D721Med (cell line): ENCODE measurements around the gene TMEM221.

Source experiments
- DNase-seq: peaks from one replicate; pipeline ENCODE4 v3.0.0; 2011; ENCODE audit warnings: low spot score; ENCODE audit not compliant: insufficient read length
- FAIRE-seq: peaks from 2 replicates; lab custom pipeline; 2011; peaks lifted over from hg19 to GRCh38; lab: Jason Lieb, UNC
- TF ChIP-seq, protein P1 (sequence below): IDR thresholded peaks from 2 replicates; pipeline ENCODE4 v1.5.1; 2012; ENCODE audit warnings: mild to moderate bottlenecking, control low read depth; ENCODE audit not compliant: insufficient read depth; ENCODE audit errors: missing control alignments

The TMEM221 gene

GRCh38 chr19:17489392-17490030, 41.0 kb upstream of the TMEM221 start:
- TF ChIP-seq, protein P1, sequence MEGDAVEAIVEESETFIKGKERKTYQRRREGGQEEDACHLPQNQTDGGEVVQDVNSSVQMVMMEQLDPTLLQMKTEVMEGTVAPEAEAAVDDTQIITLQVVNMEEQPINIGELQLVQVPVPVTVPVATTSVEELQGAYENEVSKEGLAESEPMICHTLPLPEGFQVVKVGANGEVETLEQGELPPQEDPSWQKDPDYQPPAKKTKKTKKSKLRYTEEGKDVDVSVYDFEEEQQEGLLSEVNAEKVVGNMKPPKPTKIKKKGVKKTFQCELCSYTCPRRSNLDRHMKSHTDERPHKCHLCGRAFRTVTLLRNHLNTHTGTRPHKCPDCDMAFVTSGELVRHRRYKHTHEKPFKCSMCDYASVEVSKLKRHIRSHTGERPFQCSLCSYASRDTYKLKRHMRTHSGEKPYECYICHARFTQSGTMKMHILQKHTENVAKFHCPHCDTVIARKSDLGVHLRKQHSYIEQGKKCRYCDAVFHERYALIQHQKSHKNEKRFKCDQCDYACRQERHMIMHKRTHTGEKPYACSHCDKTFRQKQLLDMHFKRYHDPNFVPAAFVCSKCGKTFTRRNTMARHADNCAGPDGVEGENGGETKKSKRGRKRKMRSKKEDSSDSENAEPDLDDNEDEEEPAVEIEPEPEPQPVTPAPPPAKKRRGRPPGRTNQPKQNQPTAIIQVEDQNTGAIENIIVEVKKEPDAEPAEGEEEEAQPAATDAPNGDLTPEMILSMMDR, result no peak
- FAIRE-seq, result no peak
- DNase-seq, result no peak

- FAIRE-seq, result no peak
- DNase-seq, result no peak
- TF ChIP-seq, protein P1, result no peak
Observed at GRCh38 chr19:17488593-17489391, 40.3 kb upstream of the TMEM221 start.

GRCh38 chr19:17487284-17488121, 39.0 kb upstream of the TMEM221 start:
- no peak for DNase-seq
- no peak for FAIRE-seq
- TF ChIP-seq, protein P1, result no peak

DNA sequence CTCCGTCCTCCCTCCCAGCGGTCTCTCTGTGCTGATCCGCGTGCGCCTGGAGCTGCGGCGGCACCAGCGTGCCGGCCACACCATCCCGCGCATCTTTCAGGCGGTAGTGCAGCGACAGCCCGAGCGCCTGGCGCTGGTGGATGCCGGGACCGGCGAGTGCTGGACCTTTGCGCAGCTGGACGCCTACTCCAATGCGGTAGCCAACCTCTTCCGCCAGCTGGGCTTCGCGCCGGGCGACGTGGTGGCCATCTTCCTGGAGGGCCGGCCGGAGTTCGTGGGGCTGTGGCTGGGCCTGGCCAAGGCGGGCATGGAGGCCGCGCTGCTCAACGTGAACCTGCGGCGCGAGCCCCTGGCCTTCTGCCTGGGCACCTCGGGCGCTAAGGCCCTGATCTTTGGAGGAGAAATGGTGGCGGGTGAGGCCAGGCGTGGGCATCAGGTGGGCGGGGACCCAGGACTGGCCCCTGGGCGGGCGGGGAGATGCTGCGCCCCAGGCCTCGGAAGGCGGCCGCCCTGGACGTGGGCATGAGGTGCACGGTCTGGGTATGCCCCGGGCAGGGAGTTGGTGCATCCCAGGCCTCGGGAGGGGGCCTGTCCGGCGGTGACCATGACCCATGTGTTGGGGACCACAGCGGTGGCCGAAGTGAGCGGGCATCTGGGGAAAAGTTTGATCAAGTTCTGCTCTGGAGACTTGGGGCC, 38.2 kb upstream of the TMEM221 start:
- TF ChIP-seq, protein P1, result no peak
- FAIRE-seq (no peak), DNase-seq (no peak)

DNA sequence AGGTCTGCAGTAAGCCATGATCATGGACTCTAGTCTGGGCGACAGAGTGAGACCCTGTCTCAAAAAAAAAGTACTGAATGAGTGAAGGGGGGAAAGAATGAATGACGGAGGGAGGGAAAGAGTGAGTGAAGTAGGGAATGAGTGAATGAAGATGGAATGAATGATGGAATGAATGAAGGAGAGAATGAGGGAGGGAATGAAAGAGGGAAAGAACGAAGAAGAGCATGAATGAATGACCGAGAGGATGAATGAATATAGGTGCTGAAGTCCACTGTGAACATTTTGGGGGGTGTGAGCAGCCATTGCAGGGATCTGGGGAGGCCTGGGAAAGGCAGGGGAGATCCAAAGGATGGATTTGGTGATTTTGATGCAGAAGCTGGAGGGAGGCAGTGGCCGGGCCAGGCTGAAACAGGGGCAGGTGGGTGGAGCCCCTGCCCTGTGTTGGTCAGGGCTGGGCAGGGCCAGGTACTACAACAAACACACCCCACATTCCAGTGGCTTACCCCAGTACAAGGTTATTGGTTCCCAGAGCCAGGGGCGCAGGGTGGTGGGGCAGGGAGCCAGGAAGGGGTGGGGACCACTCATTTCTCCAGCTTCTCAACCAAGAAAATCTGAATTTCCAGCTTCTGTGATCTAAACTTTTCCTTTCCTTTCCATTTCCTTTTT, 36.2 kb upstream of the TMEM221 start:
- TF ChIP-seq, protein P1, result no peak
- DNase-seq (no peak), FAIRE-seq (no peak)

- no peak for FAIRE-seq
- no peak for DNase-seq
- TF ChIP-seq, protein P1, result no peak
Observed at GRCh38 chr19:17483605-17484002, 35.1 kb upstream of the TMEM221 start.
